ENCODE data around the gene TGFB1.
"Not testable (repeated sequence)": the region's sequence is repeated elsewhere in the genome, so short reads cannot be mapped to it uniquely, and the experiment has no call there.

TGFB1 gene

DNA sequence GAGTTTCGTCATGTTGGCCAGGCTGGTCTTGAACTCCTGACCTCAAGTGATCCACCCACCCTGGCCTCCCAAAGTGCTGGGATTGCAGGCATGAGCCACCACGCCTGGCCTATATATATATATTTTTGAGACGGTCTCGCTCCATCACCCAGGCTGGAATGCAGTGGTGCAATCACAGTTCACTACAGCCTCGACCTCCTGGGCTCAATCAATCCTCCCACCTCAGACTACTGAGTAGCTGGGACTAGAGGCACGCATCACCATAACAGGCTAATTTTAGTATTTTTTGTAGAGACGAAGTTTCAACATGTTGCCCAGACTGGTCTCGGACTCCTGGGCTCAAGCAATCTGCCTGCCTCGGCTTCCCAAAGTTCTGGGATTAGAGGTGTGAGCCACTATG lies 6.8 kb downstream of the TGFB1 start:
- H3K4me3 ChIP-seq (ENCODE audit: low read depth, low read length) = not testable (repeated sequence)

GRCh38 chr19:41344162-41344561 lies 9.6 kb downstream of the TGFB1 start:
- no peak overlapping the region for H3K4me3 ChIP-seq (ENCODE audit: low read depth, low read length)

DNA sequence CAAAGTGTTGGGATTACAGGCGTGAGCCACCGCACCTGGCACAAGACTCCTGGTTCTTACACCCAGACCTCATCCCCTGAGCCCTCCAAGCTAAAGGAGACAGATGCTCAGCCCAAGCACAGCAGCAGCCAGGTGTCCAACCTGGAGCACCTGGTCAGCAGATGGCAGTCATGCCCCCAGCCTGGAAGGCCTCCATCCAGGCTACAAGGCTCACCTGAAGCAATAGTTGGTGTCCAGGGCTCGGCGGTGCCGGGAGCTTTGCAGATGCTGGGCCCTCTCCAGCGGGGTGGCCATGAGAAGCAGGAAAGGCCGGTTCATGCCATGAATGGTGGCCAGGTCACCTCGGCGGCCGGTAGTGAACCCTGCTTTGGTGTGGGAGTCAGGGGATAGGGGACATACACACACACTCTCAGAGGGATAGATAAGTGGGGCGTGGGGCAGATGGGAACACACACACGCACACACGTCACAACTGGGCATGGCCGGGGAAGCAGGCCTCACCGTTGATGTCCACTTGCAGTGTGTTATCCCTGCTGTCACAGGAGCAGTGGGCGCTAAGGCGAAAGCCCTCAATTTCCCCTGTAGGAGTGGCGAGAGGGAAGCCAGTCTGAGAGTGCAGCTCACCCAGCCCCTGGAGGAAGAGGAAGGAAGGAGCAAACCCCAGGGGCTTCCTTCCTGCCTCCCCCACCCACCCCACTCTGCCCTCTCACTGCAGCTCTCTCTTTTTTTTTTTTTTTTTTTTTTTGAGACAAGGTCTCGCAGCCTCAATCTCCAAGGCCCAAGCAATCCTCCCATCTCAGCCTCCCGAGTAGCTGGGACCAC lies 11.8 kb downstream of the TGFB1 start:
- no peak overlapping the region for H3K4me3 ChIP-seq (ENCODE audit: low read depth, low read length)

DNA sequence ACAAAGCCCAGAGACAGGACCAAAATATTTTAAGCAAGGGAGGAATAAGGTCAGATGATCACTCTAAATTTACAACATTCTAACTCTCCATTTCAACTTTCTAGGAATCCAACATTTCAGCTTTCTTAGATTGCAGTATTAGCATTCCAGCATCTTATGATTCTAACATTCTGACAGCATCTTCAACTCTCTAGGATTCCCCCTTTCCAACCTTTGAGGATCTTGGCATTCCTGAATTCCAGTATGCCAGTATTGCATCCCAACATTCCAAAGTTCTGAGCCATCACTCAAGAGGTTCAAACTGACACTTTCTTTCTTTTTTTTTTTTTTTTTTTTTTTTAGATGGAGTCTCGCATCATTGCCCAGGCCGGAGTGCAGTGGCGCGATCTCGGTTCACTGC lies 13.8 kb downstream of the TGFB1 start:
- H3K4me3 ChIP-seq (ENCODE audit: low read depth, low read length) = no peak overlapping the region

DNA sequence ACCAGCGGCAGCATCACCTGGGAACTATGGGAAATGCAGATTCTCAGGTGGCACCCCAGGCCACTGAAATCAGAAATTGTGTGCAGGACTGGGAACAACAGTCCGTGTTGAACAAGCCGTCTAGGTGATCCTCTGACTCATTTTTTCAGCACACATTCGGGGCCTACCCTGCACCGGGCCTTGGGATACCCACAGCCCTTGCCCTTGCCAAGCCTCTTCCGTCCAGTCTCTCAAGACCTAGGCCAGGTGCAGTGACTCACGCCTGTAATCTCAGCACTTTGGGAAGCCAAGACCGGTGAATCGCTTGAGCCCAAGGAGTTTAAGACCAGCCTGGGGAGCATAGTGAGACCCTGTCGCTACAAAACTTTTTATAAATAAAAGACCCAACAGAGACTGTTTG lies 18.3 kb downstream of the TGFB1 start:
- H3K4me3 ChIP-seq (ENCODE audit: low read depth, low read length) = no peak overlapping the region

DNA sequence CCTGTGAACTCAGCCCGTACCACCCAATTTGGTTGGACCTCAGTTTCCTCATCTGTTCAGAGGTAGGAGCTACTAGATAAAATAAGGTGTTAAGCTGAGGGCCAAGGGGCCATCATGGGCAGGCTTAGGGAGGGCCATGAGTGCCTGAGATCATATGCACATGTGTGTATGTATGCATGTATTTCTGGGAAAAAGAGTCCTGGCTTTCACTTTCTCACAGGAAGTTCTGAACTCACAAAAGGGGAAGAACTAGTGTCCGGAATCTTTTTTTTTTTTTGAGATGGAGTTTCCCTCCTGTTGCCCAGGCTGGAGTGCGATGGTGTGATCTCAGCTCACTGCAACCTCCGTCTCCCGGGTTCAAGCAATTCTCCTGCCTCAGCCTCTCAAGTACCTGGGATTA lies 18.9 kb downstream of the TGFB1 start:
- no peak overlapping the region for H3K4me3 ChIP-seq (ENCODE audit: low read depth, low read length)

DNA sequence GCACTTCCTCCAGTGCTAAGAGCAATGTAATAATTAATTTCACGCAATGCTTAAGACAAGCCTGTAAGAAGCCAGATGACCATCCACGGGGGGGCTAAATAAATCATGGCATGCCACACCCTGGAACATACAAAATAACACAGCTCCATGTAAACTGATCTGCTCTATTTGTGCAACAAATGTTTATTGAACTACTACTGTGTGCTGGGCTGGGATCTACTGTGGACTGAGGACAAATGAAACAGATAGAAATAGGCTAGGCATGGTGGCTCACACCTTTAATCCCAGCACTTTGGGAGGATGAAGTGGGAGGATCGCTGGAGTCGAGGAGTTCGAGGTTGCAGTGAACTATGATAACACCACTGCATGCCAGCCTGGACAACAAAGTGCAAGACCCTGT lies 21.3 kb downstream of the TGFB1 start:
- H3K4me3 ChIP-seq (ENCODE audit: low read depth, low read length) = no peak overlapping the region

GRCh38 chr19:41332000-41332399 lies 21.7 kb downstream of the TGFB1 start:
- H3K4me3 ChIP-seq (ENCODE audit: low read depth, low read length) = no peak overlapping the region

GRCh38 chr19:41330946-41331678 lies 22.6 kb downstream of the TGFB1 start:
- H3K4me3 ChIP-seq (ENCODE audit: low read depth, low read length) = no peak overlapping the region

DNA sequence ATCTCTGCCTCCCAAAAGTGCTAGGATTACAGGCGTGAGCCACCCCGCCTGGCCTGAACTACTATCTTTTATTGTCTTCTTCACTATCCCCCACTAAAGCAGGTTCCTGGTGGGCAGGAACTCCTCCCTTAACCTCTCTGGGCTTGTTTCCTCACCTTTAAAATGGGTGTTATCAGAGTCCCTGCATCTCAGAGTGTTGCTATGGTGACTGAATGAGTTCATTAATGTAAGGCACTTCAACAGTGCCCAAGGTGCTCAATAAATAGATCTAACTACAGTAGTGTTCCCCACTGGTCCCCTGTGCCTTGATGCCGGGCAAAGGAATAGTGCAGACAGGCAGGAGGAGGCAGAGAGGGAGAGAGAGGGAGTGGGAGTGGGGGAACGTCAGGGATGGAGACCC lies 23.2 kb downstream of the TGFB1 start:
- no peak overlapping the region for H3K4me3 ChIP-seq (ENCODE audit: low read depth, low read length)

- no peak overlapping the region for H3K4me3 ChIP-seq (ENCODE audit: low read depth, low read length)
Observed at GRCh38 chr19:41328842-41329225, 24.9 kb downstream of the TGFB1 start.

DNA sequence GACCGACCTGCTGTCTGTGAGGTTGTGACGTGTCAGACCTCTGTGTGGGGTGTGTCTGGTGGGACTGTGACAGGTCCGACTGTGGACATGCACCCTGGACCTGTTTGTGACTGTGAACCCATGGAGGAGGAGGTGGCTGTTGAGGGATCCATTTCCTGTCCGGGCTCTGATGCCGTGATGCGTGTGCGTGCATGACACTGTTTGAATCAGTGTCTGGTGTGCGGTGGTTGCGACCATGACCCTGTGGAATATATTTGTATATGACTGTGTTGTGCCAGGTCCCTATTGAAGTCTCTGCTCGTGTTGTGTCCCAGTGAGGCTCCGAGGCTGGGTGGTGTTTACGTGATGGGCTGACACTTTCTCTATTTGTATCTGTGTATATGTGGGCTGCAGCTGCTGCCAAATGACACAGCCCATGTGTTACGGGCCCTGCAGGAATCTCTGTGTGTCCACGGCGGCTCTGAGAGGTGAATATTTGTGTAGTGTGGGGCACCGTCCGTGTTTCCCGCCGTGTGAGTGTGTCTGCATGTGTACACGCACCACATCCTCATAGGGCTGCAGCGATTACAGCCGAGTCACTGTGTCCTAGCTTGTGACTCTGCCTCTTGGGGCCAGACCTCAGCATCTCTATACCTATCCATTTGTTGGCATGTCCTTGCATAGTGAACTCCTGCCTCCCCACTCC lies 25.4 kb downstream of the TGFB1 start:
- H3K4me3 ChIP-seq (ENCODE audit: low read depth, low read length) = no peak overlapping the region

GRCh38 chr19:41327576-41328156 lies 26.1 kb downstream of the TGFB1 start:
- H3K4me3 ChIP-seq (ENCODE audit: low read depth, low read length) = no peak overlapping the region

DNA sequence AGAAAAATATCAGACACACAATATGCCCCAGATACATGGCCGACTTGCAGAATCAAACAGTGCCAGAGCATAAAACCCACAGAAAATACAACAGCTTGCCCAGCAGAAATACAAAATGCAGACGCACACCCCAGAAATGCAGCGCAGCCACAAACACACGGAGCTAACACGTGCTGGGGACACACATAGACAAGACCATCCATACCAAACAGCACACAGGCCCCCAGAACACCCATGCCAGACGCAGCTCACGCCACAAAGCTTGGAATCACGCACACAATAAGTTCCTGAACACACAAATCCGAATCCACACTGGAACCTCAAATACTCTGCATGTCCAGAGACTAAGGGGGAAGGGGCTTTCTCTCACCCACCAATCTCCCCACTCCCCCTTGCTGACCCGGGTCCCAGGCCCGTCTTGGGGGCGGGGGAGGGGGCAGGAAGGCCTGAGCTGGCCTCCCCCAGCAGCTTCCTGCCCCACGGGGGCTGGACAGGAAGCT lies 26.6 kb downstream of the TGFB1 start:
- no peak overlapping the region for H3K4me3 ChIP-seq (ENCODE audit: low read depth, low read length)

DNA sequence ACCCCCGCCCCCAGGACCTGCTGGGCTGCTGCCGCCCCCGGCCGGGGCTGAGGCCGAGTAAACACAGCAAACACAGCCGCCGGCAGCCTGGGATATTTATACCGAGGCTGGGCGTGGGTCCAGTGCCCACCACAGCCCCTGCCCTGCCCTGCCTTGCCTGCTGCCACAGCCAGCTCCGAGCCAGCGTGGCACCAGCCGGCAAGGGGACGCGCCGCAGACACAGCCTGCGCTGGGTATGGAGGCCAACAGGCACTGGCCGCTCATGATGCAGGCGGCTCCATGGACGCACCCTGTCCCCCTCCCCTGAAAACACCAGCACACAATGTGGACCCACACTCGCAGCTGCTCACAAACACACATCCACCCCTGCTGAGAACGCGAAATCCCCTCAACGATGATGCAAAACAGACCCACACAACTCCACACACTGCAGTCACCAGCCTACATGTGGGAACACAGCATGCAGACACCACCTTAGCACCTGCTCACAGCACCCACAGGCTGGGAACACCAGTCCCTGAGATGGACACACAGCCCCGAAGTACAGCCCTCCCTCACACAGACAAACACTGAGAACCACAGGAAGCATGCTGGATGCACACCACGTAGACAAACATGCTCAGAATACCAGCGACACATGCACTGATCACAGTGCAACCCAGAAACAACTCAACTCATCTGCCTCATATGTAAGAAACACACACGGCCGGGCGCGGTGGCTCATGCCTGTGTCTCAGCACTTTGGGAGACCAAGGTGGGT lies 27.6 kb downstream of the TGFB1 start:
- H3K4me3 ChIP-seq (ENCODE audit: low read depth, low read length) = no peak overlapping the region

DNA sequence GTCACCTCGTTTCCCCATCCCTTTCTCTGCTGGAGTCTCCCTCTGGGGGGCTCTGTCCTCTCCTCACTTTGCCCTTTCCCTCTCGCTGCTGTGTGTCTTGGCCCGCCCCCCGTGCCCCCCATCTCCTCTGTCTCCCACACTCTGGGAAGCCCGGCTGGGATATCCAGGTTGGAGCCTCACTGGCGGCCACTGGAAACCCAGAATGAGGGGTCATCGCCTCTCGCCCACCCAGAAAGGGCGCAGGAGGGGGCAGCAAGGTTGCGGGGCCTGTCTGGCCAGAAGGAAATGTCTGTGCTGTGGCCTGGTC lies 28.1 kb downstream of the TGFB1 start:
- H3K4me3 ChIP-seq (ENCODE audit: low read depth, low read length) = no peak overlapping the region

DNA sequence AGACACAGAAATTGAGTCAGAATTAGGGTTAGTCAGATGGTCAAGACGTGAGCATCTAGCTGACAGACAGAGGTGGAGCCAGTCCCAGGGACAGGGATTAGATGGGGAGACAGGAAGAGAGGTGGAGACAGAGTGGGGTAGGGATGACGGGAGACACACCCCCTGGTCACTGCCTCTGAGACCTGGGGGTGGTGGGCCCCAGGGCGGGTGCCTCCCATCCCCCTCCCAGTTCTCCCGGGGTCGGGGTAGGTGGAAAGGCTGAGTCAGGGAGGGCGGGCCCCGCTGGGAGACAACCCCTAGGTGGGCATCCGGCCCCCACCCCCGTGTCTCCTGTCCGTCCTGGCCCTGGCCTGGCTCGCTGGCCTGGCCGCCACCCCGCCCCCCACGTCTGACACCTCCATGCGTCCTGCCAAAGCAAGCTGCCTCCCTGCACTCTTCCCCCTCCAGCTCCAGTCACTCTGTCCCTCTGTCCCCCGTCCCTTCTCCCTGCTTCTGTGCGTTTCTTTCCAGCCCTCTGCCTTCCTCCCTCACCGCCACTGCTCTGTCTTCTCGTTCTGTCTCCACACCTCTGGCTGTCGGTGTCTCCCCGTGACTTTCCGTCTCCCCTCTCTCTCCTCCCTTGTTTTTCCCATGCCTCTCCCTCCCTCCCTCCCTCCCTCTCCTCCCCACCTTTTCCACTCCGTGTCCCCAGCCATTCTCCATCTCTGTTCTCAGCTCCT lies 28.6 kb downstream of the TGFB1 start:
- H3K4me3 ChIP-seq (ENCODE audit: low read depth, low read length) = peak overlapping the region; percentile 17

- no peak overlapping the region for H3K4me3 ChIP-seq (ENCODE audit: low read depth, low read length)
Observed at GRCh38 chr19:41324231-41324702, 29.5 kb downstream of the TGFB1 start.

GRCh38 chr19:41323430-41324125 lies 30.1 kb downstream of the TGFB1 start:
- no peak overlapping the region for H3K4me3 ChIP-seq (ENCODE audit: low read depth, low read length)

Measured in iPS-11a (cell line).